IPS-18c (cell line): ENCODE data around the gene TFAP2E.
A peak's percentile ranks its signal among the peaks of the same experiment; 100 is the strongest.

ENCODE experiments used
- H3K4me3 ChIP-seq: 2 replicates; pipeline ENCODE4 v1.7.0; 2013; ENCODE audit warnings: low read depth, mild to moderate bottlenecking, low read length, moderate library complexity; ENCODE audit not compliant: insufficient read depth
- H3K9me3 ChIP-seq: one replicate; pipeline ENCODE4 v1.6.1; 2013; ENCODE audit warnings: mild to moderate bottlenecking, low read length, moderate library complexity; ENCODE audit not compliant: control insufficient read depth, insufficient read depth

TFAP2E gene

DNA sequence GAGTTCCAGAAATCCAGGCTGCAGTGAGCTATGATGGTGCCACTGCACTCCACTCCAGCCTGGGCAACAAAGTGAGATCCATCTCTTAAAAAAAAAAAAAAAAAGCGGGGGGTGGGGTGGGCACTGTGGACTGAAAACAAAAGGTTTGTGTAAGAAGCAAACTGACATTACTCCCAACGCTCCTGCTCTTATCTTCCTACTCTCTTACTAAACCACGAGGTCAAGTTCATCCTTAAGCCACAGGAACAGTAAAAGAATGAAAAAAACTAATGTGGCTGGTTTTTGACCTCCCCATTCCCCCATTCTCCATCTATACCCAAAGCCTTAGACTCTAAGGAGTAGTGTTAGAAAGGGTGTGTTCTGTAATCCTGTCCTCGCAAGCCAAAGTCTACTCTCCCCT lies 30.8 kb downstream of the TFAP2E start:
- H3K4me3 ChIP-seq, result no peak overlapping the region

GRCh38 chr1:35605071-35605866 lies 32.2 kb downstream of the TFAP2E start:
- Histone ChIP-seq H3K9me3 (peaks cover 4% of the 10 kb centered on the region), H3K4me3 (no peak overlapping the region)

More for the DNA sequence above, 30.8 kb downstream of the TFAP2E start:
- peaks cover 4% of the 10 kb centered on the region for H3K9me3 ChIP-seq

DNA sequence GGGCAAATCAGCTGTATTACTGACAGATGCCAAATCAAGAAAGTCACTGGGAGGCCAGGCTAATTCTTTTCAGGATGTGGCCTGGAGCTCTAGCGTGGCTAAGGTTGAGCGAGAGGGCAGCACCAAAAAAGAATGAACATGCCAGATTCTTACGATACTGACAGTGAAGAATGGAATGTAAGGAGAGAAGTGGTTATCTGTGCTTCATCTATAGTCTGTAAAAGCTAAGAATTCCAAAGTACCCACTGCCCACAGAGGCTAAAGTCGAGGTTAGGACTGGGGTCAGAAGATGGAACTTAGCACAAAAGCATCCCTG lies 32.7 kb downstream of the TFAP2E start:
- Histone ChIP-seq H3K9me3 (peaks cover 4% of the 10 kb centered on the region), H3K4me3 (no peak overlapping the region)

DNA sequence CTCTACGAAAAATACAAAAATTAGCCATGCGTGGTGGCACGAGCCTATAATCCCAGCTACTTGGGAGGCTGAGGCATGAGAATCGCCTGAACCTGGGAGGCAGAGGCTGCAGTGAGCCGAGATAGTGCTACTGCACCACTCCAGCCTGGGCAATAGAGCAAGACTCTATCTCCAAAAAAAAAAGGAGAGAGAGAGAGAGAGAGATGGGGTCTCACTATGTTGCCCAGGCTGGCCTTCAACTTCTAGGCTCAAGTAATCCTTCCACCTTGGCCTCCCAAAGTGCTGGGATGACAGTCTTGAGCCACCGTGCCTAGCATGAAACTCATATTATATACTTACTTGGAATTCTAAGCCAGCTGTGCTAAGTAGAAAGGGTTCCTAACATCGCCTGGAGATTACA lies 38.5 kb downstream of the TFAP2E start:
- Histone ChIP-seq H3K4me3 (no peak overlapping the region), H3K9me3 (no peaks in the 10 kb centered on the region)

DNA sequence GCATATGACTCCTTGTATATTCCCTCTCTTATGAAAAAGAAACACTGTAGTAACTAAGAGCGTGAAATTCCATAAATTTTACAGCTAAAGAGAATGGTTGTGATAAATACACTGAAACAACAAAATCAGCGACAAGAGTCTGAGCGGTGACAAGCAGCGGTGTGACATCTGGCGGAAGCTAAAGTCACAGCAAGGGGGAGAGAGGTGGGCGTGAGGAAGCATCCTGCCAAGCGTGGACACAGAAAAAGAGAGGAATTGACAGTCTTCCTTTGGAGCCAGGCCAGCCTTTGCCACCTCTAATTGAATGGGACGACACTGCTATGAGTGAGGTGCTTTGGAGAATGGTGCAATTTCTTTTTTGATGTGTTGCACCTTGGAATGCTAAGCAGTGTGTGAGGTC lies 42.3 kb downstream of the TFAP2E start:
- Histone ChIP-seq H3K9me3 (no peaks in the 10 kb centered on the region), H3K4me3 (no peak overlapping the region)

DNA sequence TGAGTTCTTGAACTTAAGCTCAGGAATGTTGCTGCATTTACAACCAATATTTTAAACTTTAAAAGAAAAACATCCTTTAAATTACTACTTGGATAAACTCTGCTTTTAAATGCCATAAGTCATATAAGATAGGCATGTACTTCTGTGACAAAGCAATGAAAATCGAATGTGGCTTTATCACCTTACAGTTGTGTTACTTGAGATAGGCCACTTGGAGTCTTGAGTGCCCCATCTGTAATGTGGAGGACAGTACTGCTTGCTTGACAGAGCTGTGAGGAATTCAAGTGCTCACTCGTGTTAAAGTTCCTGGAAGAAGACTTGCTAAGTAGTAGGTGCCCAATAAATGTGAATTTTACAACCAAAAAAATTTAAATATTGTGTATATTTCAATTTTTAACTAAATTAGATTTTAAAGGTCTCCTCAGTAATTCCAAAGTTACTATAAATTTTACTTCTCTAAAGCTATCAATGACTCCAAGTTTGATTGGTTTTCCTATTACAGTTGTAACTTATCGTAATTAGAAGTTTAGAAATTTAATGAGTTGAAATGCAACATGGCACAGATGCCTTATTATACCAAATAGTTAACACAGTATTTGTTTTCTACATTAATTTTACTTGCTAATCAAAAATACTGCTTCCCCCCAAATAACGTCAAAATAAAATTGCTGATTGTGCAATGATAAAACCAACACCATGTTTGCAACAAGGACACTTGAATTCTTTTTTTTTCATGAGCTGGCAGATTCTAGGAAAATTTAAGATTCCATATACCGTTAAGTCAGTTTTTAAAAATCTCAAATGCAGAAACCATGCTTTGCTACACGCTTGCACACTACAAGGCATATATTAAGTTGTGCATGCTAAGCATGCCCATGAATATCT lies 46.4 kb downstream of the TFAP2E start:
- no peaks in the 10 kb centered on the region for H3K9me3 ChIP-seq
- H3K4me3 ChIP-seq, result no peak overlapping the region

DNA sequence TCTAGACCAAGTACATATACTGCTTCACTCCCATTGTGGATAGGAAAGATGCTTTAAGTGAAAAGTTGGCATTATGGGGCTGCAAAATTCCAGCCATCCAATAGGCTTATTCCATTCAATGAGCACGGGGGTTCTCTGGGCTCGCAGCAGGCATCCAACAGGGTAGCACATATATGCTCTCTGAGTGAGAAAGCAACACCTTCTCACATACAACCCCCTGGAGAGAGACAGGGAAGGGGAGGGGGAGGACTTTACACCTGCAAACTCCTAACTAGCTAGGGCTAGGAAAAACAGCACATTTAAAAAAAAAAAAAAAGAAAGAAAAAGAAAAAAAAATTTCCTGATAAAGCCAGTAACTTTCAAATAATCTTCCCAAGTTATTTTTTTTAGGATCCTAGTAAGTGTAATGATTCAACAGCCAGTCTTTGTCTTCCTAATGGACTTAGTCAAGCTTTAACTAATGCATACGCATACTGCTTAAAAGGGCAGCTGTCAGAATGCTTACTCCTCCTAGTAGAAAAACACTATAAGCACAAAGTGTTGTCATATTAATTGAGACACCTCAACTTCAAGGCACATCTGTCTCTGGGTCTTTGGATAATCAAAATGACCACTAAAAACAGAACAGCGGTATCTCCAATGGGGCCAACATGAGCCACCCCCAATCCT lies 49.5 kb downstream of the TFAP2E start:
- no peak overlapping the region for H3K4me3 ChIP-seq

GRCh38 chr1:35623832-35624231 lies 50.7 kb downstream of the TFAP2E start:
- Histone ChIP-seq H3K4me3 (no peak overlapping the region), H3K9me3 (no peaks in the 10 kb centered on the region)

More for the DNA sequence above, 49.5 kb downstream of the TFAP2E start:
- no peaks in the 10 kb centered on the region for H3K9me3 ChIP-seq

DNA sequence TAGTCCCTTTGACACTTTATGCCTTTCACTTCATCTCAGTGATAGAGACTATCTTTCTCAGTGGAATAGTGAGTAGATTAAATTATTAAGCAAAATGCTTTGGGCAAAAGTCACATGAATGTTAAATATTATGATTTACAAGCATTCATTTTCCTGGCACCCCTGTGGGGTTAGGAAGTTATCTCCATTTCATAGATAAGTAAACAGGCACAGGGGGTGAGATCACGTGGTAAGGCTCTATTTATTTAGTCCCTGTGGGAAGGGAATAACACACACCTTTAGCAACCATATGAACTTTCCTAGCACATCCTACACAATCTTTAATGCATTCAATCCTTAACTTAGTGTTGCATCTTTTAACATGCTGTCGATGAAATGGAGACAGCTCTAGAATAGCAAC lies 55.9 kb downstream of the TFAP2E start:
- Histone ChIP-seq H3K4me3 (no peak overlapping the region), H3K9me3 (no peaks in the 10 kb centered on the region)

DNA sequence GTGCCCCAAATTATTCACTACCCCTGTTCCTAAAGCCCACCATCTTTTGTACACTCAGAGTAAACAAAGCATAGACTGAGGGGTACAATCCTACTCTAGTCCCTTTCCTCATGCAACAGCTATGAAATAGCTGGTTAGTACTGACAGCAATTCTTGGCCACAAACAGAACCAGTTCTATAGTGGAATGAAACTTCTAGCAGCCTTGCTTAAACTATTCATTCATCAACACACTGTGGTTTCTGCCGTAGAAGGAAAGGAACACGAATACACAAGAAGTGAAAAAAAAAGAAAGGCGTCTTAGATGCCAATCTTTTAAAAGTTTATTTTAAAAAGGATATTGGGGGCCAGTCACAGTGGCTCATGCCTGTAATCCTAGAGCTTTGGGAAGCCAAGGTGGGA lies 58.3 kb downstream of the TFAP2E start:
- Histone ChIP-seq H3K9me3 (no peaks in the 10 kb centered on the region), H3K4me3 (no peak overlapping the region)

GRCh38 chr1:35633547-35633946 lies 60.4 kb downstream of the TFAP2E start:
- Histone ChIP-seq H3K9me3 (no peaks in the 10 kb centered on the region), H3K4me3 (no peak overlapping the region)

DNA sequence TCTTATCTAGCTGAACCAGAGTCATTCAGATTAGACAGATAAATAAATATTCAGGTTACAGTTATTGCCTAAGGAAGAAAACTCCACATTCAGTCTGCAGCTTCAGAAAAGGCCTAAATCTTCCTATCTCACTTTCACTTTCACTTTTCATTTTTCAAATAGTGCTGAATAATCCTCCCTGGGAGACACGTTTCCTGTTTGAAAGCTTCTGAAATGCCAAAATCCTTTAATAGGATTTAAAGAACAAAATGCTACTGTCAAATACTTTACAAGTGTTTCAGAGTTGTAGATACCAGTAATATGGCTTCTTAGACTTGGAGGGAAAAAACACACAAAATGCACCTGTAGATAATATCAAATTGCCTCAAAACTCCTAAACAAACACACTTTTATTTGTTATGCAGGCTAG lies 64.3 kb downstream of the TFAP2E start:
- H3K4me3 ChIP-seq, result no peak overlapping the region
- no peaks in the 10 kb centered on the region for H3K9me3 ChIP-seq

GRCh38 chr1:35640380-35641232 lies 67.5 kb downstream of the TFAP2E start:
- Histone ChIP-seq H3K9me3 (no peaks in the 10 kb centered on the region), H3K4me3 (peak overlapping the region; percentile 100)

- Histone ChIP-seq H3K4me3 (peak within 1 kb of the TSS; percentile 100), H3K9me3 (no peaks in the 10 kb centered on the region)
Measured at GRCh38 chr1:35641233-35641866, 68.2 kb downstream of the TFAP2E start, which contains the start of gene PSMB2. Gene PSMB2 (minus strand): TSS chr1:35641526. CDS start chr1:35641432, 94 bp downstream.

DNA sequence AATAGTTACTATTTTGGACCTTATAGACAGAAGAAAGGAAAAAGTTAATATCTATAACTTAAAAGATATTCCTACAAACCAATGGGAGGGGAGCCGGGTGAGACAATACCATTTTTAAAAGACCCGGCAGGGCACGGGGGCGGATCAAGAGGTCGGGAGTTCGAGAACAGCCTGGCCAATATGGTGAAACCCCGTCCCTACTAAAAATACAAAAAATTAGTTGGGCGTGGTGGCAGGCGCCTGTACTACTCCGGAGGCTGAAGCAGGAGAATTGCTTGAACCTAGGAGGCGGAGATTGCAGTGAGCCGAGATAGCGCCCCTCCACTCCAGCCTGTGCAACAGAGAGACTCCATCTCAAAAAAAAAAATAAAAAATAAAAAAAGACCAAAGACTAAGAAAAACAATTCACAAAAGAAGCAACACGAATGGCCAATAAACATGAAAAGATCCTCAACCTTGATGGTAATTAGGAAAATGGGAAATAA lies 69.4 kb downstream of the TFAP2E start:
- no peak overlapping the region; the same call in 1 of the 2 replicates for H3K4me3 ChIP-seq
- no peaks in the 10 kb centered on the region for H3K9me3 ChIP-seq

DNA sequence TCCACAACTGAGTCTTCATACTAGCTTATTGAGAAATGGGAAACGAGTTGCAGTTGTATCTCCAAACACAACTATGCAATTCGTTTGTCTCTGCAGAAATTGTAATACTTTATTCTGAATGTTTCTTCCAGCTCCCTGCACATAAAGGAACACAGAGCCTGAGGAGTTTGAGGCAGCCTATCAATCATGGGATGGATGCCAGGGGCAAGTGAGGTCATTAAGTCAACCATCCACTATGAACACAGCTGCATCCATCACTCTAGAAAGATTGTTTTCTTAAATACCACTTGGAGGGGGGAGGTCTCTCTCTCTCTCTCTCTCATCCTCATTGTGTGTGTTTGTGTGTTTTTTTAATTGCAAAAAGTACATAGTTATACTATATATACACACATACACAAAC lies 71.1 kb downstream of the TFAP2E start:
- no peak overlapping the region for H3K4me3 ChIP-seq
- no peaks in the 10 kb centered on the region for H3K9me3 ChIP-seq
